ENCODE results near the gene CPEB1.
A peak's percentile ranks its signal among the peaks of the same experiment; 100 is the strongest.

The CPEB1 gene

DNA sequence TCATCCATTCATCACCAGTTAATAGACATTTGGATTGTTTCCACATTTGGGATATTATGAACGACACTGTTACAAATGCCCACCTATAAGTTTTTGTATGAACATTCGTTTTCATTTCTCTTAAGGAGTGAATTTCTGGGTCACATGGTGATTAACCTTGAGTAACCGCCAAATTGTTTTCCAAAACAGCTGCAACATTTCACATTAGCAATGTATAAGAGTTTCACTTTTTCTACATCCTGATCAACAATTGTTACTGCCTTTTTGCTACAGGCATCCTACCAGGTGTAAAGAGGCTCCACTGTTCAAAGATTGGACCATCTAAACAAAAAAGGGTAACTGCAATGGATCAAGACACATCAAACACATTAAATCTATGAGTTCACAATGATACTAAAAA, 52.0 kb downstream of the CPEB1 start:
- DNase-seq, result no peak

DNA sequence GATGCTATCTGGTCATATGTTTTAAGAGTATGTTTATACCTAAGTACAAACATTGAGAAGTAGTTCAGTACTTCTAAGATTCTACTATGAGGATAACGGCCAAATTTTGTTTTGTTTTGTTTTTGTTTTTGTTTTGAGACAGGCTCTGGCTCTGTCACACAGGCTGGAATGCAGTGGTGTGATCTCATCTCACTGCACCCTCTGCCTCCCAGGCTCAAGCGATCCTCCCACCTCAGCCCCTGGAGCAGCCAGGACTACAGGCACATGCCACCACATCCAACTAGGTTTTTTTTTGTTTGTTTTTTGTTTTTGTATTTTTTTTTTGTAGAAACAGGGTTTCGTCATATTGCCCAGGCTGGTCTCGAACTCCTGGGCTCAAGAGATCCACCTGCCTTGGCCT, 59.4 kb downstream of the CPEB1 start:
- no peak for DNase-seq

DNA sequence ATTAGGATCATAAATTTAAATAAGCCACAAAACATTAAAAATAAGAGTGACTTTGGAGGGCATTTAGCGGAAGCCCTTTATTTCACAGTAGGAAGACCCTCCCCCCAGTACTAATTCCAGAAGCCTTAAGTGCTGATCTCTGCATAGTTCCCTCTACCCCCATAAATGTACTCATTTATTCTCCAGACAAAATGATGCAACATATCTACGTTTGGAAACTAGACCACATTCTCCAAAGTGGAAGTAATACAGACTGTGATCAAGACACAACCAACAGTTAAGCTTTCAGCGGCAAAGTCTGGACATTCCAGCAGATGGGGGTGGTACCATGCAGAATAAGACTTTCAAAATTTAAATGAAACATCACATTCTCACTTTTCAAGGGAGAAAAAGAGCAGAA, 62.1 kb downstream of the CPEB1 start:
- DNase-seq, result no peak

DNA sequence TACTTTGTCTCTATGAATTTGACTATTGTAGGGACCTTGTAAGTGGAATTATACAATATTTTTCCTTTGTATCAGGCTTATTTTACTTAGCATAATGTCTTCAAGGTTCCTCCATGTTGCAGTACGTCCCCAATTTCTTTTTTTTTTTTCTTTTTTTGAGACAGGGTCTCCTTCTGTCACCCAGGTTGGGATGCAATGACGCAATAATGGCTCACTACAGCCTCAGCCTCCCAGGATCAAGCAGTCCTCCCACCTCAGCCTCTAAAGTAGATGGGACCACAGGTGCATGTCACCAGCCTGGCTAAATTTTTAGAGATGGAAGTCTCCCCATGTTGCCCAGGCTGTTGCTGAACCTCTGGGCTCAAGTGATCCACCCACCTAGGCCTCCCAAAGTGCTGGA, 66.5 kb downstream of the CPEB1 start:
- no peak for DNase-seq

DNA sequence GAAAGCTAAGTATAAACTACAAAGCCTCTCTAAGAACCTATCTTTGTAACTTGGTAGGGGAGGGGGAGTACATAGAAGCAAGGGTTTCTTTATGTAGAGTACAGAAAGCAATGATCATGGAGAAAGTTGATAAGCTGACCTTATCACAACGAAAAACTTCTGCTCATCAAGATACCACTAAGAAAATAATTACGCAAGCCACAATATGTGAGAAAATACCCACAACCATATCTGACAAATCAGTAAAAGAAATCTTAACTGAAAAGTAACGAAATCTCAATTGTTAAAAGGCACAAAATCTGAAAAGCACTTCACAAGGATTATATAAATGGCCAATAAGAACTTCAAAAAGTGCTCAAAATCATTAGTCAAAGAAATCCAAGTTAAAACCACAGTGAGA, 71.8 kb downstream of the CPEB1 start:
- no peak for DNase-seq

DNA sequence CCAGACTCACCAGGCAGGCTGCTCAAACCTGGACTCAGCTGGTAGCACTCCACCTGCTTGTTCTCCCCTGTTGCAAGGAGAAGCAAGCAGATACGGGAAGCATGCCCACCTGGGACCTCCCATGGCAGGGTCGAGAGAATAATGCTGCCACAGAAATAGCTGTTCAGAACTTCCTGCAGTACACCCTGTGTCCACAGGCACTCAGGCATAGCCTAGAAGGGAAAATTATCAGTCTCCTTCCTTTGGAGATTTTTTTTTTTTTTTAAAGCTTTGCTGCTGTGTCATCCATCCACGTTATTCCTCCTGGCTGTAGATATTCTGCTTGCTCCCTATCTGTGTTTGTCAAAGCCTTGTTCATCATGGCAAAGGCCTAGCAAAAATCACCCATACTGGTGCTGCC, 74.2 kb downstream of the CPEB1 start:
- DNase-seq, result no peak

DNA sequence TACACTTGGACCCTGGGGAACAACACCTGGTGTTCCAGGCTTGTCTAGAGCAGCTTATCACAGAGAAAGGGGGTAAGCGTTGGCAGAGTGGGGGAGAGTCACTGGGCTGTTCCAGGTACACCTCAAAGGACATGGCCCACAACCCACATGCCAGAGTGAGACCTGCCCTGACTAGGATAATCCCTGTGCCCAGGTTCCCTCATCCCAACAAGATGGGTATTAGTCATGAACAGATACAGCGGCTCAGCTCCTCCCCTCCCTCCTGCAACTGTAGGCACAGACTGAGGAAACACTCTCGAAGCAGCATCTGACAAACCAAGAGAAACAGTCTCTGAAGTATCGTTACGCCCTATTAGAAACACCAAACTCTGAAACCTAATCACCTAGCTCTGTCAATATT, 74.9 kb downstream of the CPEB1 start:
- DNase-seq, result peak; percentile 6

DNA sequence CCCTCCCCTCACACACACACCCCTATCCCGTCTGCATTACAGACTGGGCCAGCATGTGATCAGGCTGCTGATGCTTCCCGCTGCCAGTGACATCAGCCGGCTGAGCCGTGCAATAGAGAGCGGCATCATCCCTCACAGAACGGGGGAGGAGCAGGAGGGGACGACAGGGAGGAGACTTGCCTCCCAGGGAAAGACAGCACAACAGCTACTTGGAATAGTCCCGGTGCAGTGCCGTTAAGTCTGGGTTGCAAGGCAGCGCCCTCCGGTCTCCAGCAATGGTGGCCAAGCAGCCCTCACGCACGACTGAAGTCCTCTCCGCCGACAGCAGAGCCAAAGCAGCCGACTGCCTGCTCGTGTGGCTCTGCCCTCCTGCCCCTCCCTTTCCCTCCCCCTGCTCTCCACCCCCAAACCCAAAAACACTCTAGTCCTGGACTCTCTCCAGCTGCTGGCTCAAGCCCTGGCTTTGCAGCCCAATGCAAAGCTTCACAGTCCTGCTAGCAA, 75.4 kb downstream of the CPEB1 start:
- DNase-seq, result peak; percentile 47

DNA sequence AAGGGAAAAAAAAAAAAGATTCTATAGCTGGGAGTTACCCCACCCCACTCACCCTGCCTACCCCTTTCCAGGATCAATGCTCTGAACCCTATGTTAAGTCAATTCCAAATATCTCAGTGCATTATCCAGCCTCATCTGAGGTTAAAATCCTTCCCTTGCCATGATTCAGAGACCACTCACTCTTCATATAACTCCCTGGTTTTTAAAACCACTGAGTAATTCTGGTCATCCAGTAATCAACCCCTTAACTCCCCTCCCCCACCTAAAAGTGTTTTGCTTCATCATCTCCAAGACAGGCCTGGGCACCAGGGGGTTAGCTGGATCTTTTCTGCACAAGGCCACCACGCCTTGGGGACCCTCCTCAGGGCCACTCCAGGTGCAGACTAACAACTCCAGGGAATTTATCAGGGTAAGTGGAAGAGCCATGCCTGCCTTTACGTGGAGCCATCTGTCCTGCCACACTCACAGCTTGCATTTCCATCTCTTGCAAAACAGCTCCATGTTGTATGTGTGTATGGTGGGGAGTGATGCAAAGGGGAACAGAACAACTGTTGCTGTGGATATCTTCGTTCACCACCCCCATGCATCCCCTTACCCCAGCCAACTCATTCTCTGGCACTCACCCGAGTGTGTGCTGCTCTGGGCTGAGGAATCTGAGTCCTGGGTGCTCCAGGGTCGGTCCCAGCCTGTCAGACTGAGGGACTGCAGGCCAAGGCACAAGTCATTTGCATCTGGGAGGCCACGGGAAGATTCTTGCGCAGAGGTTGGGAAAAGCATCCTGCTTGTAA, 76.2 kb downstream of the CPEB1 start:
- DNase-seq, result peak; percentile 3

DNA sequence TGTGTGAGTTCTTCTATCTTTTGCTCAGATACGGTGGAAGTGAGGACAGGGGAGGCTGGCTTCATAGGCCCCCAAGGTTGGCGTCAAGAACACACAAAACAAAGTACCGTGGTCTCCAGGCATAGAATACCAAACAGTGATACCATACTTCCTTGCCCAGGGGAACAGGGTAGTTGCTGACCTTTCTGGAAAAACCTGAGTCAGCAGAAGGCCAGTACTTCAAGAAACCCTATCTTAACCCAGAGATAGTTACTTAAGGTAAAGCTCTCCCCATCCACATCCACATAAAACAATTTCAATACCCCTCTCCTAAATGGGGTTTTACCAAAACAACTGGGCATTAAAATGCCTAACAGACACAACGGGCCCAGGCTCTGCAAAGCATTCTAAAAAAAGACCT, 77.3 kb downstream of the CPEB1 start:
- DNase-seq, result no peak

DNA sequence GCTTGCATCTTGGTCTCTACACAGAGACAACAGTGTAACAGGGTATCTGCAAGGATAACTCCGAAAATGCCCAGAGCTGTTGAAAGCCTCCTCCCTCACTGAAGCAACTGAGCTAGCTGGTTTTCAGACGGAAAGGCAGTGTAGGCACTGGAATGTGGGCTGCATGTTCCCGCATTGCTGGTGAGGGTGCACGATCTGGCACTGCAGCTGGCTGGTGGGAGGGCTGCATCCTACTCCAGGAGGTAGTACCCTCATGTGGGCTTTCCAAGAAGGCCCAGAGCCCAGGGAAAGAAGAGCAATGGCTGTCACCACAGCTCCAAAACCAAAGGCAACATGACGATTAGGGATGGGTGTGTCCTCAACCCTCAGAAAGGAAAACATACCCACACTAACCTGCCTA, 78.2 kb downstream of the CPEB1 start:
- DNase-seq, result no peak

DNA sequence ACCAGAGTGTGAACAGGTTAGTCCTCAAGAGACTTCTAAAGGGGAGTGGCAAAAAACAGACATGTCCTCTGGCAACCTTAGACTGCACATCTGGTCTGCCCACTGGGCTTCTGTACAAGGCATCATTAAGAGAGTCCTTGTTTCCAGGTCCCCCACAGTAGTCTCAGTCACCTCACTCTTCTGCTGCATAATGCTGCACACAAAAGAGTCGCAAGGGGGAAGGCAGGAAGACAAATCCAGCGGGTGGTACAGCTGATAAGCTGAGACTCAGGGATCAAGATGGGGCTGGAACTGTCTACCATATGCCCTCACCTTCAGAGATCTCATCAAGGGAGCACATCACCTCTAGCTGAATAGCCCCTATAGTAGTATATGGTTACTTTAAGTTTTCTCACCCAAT, 79.5 kb downstream of the CPEB1 start:
- no peak for DNase-seq

DNA sequence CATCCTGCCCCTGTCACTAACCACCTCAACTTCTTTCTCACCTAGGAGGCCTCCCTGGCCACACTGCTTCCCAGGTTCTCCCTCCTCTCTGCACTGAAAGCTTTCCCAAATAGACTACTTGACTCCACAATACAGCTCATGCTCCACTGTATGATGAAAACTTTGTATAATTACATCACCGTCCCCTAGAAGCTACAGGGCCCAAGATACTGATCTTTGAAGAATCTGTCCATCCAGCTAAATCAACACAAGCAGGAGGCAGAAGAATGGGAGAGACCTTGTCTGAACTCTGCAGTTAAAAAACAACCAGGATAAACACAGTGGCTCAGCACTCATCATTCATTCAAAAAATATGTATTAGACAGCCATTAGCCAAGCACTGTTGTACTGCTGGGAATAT, 80.5 kb downstream of the CPEB1 start:
- DNase-seq, result no peak

DNA sequence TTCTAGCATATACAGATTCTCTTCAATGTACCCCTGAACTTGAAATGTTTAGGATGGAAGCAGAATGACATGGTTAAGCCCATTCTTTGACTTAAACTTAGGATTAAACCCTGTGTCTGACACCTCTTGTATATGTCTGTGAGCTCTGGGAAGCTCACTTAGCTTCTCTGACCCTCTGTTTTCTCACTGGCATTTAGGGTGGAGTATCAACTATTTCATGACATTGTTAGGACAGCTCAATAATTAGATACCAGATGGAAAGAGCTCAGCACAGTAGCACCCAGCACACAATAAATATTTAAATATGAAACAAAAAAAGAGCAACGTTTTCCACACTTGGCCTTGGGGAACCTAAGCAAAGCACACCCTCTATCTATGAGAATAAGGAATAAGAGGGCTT, 88.7 kb downstream of the CPEB1 start:
- DNase-seq, result no peak

DNA sequence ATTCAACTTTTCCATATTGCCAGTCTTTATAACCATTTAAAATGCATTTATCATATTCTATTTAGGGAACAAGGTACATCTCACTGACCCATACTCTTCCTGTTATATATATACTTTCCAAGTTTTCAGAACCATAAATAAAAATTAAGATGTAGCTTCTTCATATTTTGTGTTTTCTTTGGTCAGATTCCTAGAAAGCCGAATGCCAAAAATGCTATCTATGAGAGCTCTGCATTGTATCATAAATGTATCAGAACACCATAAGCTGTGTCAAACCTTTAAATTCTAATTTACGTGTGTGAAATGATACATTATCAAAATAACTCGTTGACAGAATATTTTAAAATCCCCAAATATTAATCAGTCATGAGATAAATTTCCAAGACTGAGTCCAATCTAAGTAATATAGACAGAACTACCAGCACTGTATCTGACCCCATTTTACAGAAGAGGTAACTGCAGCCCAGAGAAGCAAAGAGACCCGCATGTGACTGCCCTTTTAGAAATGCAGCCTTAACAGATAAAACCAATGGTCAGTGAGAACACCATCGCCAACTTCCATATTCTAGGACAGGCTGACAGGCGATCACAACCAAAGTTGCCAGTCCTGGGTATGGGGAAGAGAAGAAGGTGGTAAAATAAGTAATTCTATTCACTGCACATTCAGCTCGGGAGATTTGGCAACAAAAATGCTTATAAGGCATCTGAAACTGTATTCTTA, 90.7 kb downstream of the CPEB1 start:
- no peak for DNase-seq

DNA sequence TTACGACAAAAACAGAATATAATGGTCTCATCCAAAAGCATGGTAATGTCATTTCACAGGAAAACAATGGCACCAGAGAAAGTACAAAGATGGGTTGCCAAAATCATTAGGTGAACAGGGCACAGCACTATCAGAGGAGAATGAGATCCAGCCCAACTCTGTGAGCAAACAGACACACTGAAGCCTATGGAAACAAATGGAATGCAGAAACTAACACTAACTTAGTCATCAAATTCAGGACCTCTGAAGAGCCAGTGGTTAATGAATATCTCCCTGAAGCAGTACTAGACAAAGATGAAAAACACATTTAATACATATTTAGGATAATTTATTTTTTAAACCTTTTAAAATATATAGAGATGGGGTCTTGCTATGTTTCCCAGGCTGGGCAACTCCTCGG, 92.3 kb downstream of the CPEB1 start:
- no peak for DNase-seq

DNA sequence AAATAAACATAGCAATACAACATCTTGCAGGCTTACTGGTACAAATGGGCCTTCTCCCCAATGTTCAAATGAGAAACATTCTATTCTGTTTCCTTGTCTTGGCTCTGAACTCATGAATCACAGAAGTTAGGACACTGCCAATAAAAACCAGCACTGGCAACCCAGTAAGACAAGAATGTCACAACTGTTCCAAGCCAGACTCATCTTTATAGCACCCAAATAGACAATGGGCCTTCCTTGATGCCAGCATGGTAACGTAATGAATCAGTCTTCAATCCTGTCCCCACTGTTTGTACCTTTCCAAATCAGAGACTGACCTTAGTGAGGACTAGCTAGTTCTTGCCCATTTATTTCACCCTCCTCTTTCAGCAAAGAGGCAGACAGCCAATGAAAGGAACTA, 92.8 kb downstream of the CPEB1 start:
- no peak for DNase-seq

DNA sequence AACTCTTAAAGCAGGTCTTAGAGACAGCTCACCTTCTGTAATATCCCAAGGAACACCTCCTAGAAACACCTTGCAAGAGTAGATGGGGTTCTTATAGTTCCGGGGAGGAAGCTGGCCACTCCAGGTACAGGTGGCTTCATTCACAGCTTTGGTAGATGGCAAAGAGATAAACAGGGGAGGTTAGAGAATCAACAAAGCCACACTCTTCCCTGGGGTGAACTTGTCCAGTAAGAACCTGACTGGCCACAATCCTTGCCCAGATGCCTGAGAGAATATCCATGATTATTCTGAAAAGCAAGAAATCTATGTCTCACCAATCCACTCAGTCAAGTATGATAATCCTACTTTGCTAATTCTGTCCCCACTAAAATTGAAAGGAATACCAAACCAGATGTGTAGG, 93.3 kb downstream of the CPEB1 start:
- no peak for DNase-seq

DNA sequence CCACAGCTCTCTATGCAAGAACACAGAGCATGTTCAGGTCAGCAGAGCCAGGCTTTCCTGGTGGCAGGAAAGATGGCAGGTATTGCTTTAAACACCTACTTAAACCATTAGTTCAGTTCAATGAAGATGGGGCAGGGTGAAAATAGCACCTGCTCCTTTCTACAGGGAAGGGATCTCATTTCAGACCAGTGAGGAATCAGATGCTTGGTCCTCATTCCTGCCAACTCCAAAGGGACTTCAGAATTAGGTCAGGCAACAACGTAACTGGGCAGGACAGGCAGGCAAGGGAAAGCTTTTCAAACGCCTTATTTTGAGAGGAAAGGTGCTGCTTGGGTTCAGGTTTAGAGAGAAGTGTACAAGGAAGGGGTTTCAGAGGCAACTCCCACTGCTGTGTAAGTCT, 94.3 kb downstream of the CPEB1 start:
- no peak for DNase-seq

DNA sequence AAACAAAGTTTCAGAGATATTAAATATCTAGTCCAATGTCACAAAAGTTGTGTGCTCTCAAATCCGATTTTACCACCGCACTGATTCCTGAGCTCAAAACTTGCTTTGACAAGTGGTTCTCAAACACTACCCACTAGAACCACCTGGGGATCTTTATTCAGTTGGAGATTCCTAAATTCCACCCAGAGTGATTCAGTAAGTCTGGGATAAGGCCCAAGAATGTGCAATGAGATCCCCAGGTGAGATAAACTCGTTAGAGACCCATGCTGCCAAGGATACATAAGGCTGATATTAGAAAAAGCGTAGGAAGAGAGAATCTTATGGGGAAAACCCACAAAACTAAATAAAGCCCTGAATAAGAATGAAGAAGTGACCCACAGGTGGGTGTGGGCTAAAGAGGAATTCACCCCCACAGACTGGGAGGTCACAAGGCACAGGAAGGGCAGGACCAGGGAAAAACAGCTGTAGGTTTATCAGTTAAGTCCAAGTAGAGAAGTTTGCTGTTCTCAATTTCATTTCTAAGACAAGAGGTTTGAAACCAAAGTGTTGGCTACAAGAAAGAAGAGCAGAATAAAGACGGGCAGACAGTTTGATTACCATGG, 95.4 kb downstream of the CPEB1 start:
- DNase-seq, result no peak

DNA sequence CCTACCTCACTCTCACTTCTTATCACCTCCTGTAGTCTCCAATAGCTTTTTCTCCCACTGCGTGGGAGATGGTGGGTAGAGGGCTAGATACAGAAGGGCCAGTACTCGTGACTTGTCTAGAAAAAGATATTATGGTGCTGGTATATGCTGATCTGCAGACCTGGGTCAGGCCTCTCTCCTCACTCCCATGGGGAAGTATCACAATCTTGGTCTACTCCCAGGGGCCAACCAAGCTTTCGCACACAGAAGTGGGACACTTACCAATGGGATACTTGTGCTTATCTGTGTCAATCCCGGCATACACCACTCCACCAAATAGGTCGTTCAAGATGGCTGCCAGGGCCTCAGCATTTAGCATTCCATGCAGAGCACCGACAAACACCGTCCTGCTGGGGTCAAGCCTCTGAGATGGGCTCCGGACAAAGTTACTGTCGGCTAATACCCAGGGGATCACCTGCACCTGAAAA, 97.9 kb downstream of the CPEB1 start:
- no peak for DNase-seq

DNA sequence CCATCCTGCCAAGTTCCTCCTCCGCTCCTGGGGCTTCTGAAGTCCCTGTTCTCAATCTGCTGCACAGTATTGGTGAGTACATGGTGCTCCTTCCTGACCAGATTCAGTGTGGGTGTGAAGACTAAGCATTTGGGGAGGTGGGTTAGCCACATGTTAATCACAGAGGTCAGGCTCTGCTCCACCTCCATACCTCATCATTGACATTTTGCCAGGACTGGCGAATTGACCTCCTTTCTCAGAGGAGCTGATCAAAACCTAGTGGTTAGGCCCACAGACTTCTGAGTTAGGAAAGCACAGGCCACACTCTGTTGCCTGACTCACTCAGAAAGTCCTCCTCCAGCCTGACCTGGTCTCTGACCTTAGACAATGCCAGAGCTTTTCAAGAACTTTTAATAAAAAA, 98.5 kb downstream of the CPEB1 start:
- no peak for DNase-seq

DNA sequence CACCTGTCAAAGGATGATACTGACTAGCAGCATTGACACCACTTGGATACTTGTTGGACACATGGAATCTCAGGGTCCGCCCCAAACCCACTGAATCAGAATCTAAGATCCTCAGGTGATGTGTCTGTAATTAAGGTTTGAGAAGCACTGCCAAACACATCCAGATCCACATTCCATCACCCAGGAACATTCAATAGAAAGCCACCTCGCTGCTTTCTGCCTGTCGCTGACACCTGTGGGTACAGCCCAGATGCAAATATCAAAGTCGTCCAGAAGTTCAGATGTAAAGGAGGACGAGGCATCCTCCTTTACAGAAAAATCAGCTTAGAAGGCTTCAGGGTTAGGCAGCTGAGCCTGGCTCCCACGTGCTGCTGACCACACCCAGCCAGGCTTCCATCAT, 101.7 kb downstream of the CPEB1 start:
- DNase-seq, result no peak

DNA sequence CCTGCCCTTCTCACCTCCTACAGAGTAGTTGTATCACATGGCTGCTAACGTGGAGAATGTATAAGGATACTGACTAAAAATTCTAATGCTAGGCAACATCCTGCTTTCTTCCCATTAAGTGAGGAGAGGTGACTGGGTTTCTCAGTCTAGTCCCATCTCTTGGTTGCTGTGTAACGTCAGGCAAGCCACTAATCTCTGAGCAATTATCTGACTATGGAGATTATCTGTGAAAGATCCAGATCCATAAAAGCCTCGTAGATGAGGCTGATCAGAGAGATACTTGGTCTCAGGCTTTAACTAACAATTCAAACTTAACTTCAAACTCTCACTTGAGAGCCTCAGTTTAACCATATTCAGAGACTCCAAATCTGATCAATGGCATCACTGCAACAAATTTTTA, 102.2 kb downstream of the CPEB1 start:
- no peak for DNase-seq
